ENCODE data around the gene MYLIP. TPM values are rescaled to one million over a fixed set of nuclear protein-coding genes. Genes with fewer than 3 reads are reported as not detected.

The MYLIP gene
- total RNA-seq, 4 donors from 2014 or later, result 22.5 to 43.2 (median 40.7) TPM

- Histone ChIP-seq H3K27me3 (no peaks in the 10 kb centered on the region), H3K9me3 (no peaks in the 10 kb centered on the region), H3K27ac (peak overlapping the region; percentile 2 to 99 (median 98)), H3K36me3 (peaks cover 0 to 6% (median 0%) of the 10 kb centered on the region in 4 donors), H3K4me1 (peaks cover 49 to 69% (median 67%) of the 10 kb centered on the region in 4 donors), H3K4me3 (peak overlapping the region in 1 of 4 donors; percentile 97)
- TF ChIP-seq EP300 (IDR thresholded peaks at IDR 0.05; ENCODE audit: low read depth) (no peak), POLR2A (IDR thresholded peaks at IDR 0.05) (no peak), POLR2AphosphoS5 (IDR thresholded peaks at IDR 0.05) (no peak)
- TF ChIP-seq, protein P1, sequence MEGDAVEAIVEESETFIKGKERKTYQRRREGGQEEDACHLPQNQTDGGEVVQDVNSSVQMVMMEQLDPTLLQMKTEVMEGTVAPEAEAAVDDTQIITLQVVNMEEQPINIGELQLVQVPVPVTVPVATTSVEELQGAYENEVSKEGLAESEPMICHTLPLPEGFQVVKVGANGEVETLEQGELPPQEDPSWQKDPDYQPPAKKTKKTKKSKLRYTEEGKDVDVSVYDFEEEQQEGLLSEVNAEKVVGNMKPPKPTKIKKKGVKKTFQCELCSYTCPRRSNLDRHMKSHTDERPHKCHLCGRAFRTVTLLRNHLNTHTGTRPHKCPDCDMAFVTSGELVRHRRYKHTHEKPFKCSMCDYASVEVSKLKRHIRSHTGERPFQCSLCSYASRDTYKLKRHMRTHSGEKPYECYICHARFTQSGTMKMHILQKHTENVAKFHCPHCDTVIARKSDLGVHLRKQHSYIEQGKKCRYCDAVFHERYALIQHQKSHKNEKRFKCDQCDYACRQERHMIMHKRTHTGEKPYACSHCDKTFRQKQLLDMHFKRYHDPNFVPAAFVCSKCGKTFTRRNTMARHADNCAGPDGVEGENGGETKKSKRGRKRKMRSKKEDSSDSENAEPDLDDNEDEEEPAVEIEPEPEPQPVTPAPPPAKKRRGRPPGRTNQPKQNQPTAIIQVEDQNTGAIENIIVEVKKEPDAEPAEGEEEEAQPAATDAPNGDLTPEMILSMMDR (IDR thresholded peaks at IDR 0.05), result no peak
- intact Hi-C loops (cut with DNase I; ENCODE audit: low total_unique reads) (no loop called here), in situ Hi-C loops (cut with MboI; ENCODE audit: low pct_ligation_motif_present in 1 of 4, low pct_unique_long_range_greater_than_20kb in 1 of 4, low sequenced_read_pairs in 3 of 4) (no loop called here)
- DNase-seq, result no peak
These were observed 4.0 kb downstream of the MYLIP start for GRCh38 chr6:16132909-16133308.

DNA sequence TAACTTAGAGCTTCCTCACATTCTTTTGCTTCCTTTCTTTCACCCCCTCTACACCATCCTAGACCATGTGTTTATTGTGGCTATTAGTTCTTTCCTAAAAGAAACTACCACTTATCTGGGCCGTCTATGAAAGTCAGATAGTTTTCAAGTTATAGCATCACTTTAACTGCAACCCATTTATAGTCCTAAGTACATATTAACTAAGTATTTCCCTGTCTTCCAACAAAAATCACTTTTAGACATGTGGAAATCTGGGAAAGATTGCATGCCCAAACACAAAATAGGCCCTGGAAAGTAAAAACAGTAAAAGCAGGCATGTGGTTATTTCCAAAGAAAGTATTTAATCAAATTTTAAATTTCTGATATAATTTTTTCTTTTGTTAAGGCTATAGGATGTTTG, 5.5 kb downstream of the MYLIP start:
- intact Hi-C loops (cut with DNase I; ENCODE audit: low total_unique reads), result no loop called here
- peaks cover 58 to 84% (median 80%) of the 10 kb centered on the region in 4 donors for H3K4me1 ChIP-seq

DNA sequence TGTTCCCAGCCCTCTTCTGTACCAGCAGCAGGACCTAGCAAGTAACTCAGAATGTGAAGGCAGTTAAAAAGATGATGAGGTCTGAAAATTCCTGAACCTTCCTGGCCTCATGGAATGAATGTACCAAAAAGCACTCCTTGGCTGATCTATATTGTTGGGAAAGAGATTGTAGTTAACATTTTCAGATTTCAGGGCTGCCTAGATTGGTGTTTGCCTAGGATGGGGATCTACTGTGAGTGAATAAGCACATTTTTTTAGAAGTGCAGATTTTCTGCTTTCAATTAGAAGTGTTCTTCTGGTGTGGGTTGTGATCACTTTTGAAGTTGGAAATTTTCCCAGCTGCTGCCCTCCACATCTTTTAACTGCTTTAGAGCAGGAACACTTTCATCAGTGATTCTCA, 6.2 kb downstream of the MYLIP start:
- TF ChIP-seq, protein P1 (IDR thresholded peaks at IDR 0.05), result no peak
- TF ChIP-seq POLR2A (IDR thresholded peaks at IDR 0.05), result no peak
- no peak for TF ChIP-seq POLR2AphosphoS5 (IDR thresholded peaks at IDR 0.05)
- TF ChIP-seq EP300 (IDR thresholded peaks at IDR 0.05; ENCODE audit: low read depth), result no peak
- H3K9me3 ChIP-seq, result no peaks in the 10 kb centered on the region
- peaks cover 0 to 6% (median 0%) of the 10 kb centered on the region in 4 donors for H3K36me3 ChIP-seq
- intact Hi-C loops (cut with DNase I; ENCODE audit: low total_unique reads) (loop anchor here (5.0 kb wide), 1 partner anchor 1658 kb away; no protein-coding TSS in a partner anchor), in situ Hi-C loops (cut with MboI; ENCODE audit: low pct_ligation_motif_present in 1 of 4, low pct_unique_long_range_greater_than_20kb in 1 of 4, low sequenced_read_pairs in 3 of 4) (no loop called here)
- H3K4me1 ChIP-seq, result peaks cover 58 to 88% (median 80%) of the 10 kb centered on the region in 4 donors
- H3K27ac ChIP-seq, result peak overlapping the region; percentile 61 to 99 (median 98)
- no peak for DNase-seq
- H3K4me3 ChIP-seq, result no peak overlapping the region
- no peaks in the 10 kb centered on the region for H3K27me3 ChIP-seq

More for the DNA sequence above, 5.5 kb downstream of the MYLIP start:
- H3K9me3 ChIP-seq, result no peaks in the 10 kb centered on the region
- TF ChIP-seq, protein P1 (IDR thresholded peaks at IDR 0.05), result no peak
- TF ChIP-seq EP300 (IDR thresholded peaks at IDR 0.05; ENCODE audit: low read depth), result no peak
- no peak for TF ChIP-seq POLR2AphosphoS5 (IDR thresholded peaks at IDR 0.05)
- TF ChIP-seq POLR2A (IDR thresholded peaks at IDR 0.05), result no peak
- in situ Hi-C loops (cut with MboI; ENCODE audit: low pct_ligation_motif_present in 1 of 4, low pct_unique_long_range_greater_than_20kb in 1 of 4, low sequenced_read_pairs in 3 of 4), result no loop called here
- H3K27ac ChIP-seq, result peak overlapping the region; percentile 61 to 99 (median 98)
- no peaks in the 10 kb centered on the region for H3K27me3 ChIP-seq
- H3K4me3 ChIP-seq, result no peak overlapping the region
- DNase-seq, result no peak
- peaks cover 0 to 6% (median 0%) of the 10 kb centered on the region in 4 donors for H3K36me3 ChIP-seq
- WGBS, 2 donors (ENCODE audit: low coverage in 1 of 2), result 0 to 3% methylated on average over 1 of the region's 1 CpG

GRCh38 chr6:16136091-16136490, 7.2 kb downstream of the MYLIP start:
- DNase-seq, result no peak
- Histone ChIP-seq H3K4me1 (peaks cover 58 to 87% (median 80%) of the 10 kb centered on the region in 4 donors), H3K27ac (peak overlapping the region; percentile 61 to 99 (median 81)), H3K9me3 (no peaks in the 10 kb centered on the region), H3K27me3 (no peaks in the 10 kb centered on the region), H3K36me3 (peaks cover 0 to 6% (median 0%) of the 10 kb centered on the region in 4 donors), H3K4me3 (no peak overlapping the region)
- no peak for TF ChIP-seq EP300 (IDR thresholded peaks at IDR 0.05; ENCODE audit: low read depth)
- TF ChIP-seq POLR2A (IDR thresholded peaks at IDR 0.05), result no peak
- TF ChIP-seq POLR2AphosphoS5 (IDR thresholded peaks at IDR 0.05), result no peak
- TF ChIP-seq, protein P1 (IDR thresholded peaks at IDR 0.05), result no peak
- in situ Hi-C loops (cut with MboI; ENCODE audit: low pct_ligation_motif_present in 1 of 4, low pct_unique_long_range_greater_than_20kb in 1 of 4, low sequenced_read_pairs in 3 of 4) (no loop called here), intact Hi-C loops (cut with DNase I; ENCODE audit: low total_unique reads) (loop anchor here (5.0 kb wide), 1 partner anchor 1659 kb away; no protein-coding TSS in a partner anchor)
- 51 to 56% methylated on average over 1 to 3 of the region's 3 CpGs for WGBS, 2 donors (ENCODE audit: low coverage in 1 of 2)
